Heart right ventricle (tissue), 16 donors: ENCODE results near the gene PARN. TPM values are rescaled to one million over a fixed set of nuclear protein-coding genes. Genes with fewer than 3 reads are reported as not detected.

Experiments
- ATAC-seq, 8 donors: fragments of 200-7000 bp; cut with Tn5 transposase; one replicate each; pipeline ENCODE4 v1.9.1; 2020; ENCODE audit warnings: mild to moderate bottlenecking in 8 of 8, moderate library complexity in 8 of 8, moderate number of reproducible peaks in 1 of 8
- DNase-seq, 2 donors: peaks; one replicate each; pipeline ENCODE4 v3.0.0-alpha.2; 2020
- H3K27ac ChIP-seq, 10 donors: fragments of 200-600 bp; sonication (generic) in 2 of 10; one replicate each; pipeline versions ENCODE4 v1.5.0 to v1.8.0; 2020 to 2022; ENCODE audit warnings: mild to moderate bottlenecking in 3 of 10
- H3K27me3 ChIP-seq, 7 donors: fragments of 200-600 bp; one replicate each; pipeline ENCODE4 v1.8.0; 2021 to 2022; ENCODE audit warnings: mild to moderate bottlenecking in 2 of 7
- H3K36me3 ChIP-seq, 9 donors: fragments of 200-600 bp; sonication (generic) in 1 of 9; one replicate each; pipeline versions ENCODE4 v1.5.0 to v1.8.0; 2020 to 2022; ENCODE audit warnings: mild to moderate bottlenecking in 2 of 9
- H3K4me1 ChIP-seq, 9 donors: fragments of 200-600 bp; sonication (generic) in 1 of 9; one replicate each; pipeline versions ENCODE4 v1.5.0 to v1.8.0; 2020 to 2022; ENCODE audit warnings: mild to moderate bottlenecking in 4 of 9
- H3K4me3 ChIP-seq, 10 donors: fragments of 200-600 bp; sonication (generic) in 2 of 10; one replicate each; pipeline versions ENCODE4 v1.5.0 to v1.8.0; 2020 to 2022; ENCODE audit warnings: mild to moderate bottlenecking in 7 of 10, moderate library complexity in 2 of 10
- H3K9me3 ChIP-seq, 11 donors: fragments of 200-600 bp in 10 of 11; sonication (generic) in 2 of 11; one replicate each; pipeline versions ENCODE4 v1.5.0 to v1.8.0; 2013 to 2022; ENCODE audit warnings: mild to moderate bottlenecking in 2 of 11, control low read depth in 1 of 11, moderate library complexity in 1 of 11
- CTCF ChIP-seq, 9 donors: fragments of 200-600 bp; sonication (generic) in 2 of 9; IDR thresholded peaks; one replicate each; pipeline versions ENCODE4 v1.5.0 to v1.8.0; 2021 to 2022; ENCODE audit warnings: antibody characterized with exemption in 9 of 9, mild to moderate bottlenecking in 5 of 9, moderate library complexity in 1 of 9
- WGBS, 2 donors: extraction: QIAGEN DNeasy Blood & Tissue Kit; methylation state at CpG; one replicate each; pipeline ENCODE4 v1.1.7; 2013; ENCODE audit warnings: inconsistent platforms in 1 of 2; 5-methylcytosine and 5-hydroxymethylcytosine counted together
- intact Hi-C, 10 donors: fragments of 100-400 bp; cut with DNase I; formaldehyde crosslinking; loops; one replicate each; pipeline versions ENCODE4 v1.11.1 to v1.14.2; 2022
- polyA plus RNA-seq, 2 donors: library from polyadenylated mRNA; stranded (reverse); fragments of 200-250 nt; gene quantifications; one replicate each; pipeline ENCODE4 v1.2.3, GENCODE V29; 2013
- total RNA-seq, 10 donors: library from RNA; stranded (reverse); fragmentation: NEBNext Ultra II Directional in 3 of 10; extraction: Animal tissue kit (Norgen Biotek cat#: 25700) in 3 of 10; gene quantifications; one replicate each; pipeline versions ENCODE4 v1.2.1 to v1.2.4, GENCODE V29; 2021 to 2023
- donor health status: Arrhythmogenic right ventricular cardiomyopathy.
- donor health status: ischemic (EF 13 %, LVEDD 7.1; RV severe dilation, severe dysfunction).
- donor health status: healthy with polysubstance abuse.
- donor health status: DM: no; HTN: yes; CAD: no.
- donor health status: DM: no; HTN: no; CAD: no.
- donor health status: ischemic (EF 25% LVEDD 6.9; RV normal size, moderate dysfunction).
- donor health status: ischemic (EF 25% LVEDD 5.7; RV mildly dilated, moderate dysfunction).
- donor health status: healthy.
- donor health status: DM: yes; HTN: yes; CAD: no.
- donor health status: Ischemic cardiomyopathy.
- donor health status: ischemic (EF 35%, LVEDD 5.7; RV mildly dilated, moderate dysfunction).
- donor health status: nonischemic (EF 11% LVEDD 7.7; RV severe dilation, severe dysfunction).
- donor health status: DM: yes; HTN: yes; CAD: no.
- donor health status: PGD.
- donor health status: ischemic (EF 29% LVEDD 5.4; RV normal size, mild dysfunction).
- donor health status: nonischemic (EF 23%, LVEDD 6.1; RV moderate dilation, normal function).

The PARN gene
- total and polyA plus RNA-seq, 12 donors: 7.0 to 25.3 (median 22.8) TPM

- Histone ChIP-seq H3K9me3 (no peaks in the 10 kb centered on the region), H3K4me1 (peaks cover 0 to 21% (median 13%) of the 10 kb centered on the region in 9 donors), H3K4me3 (no peak overlapping the region), H3K27ac (no peak overlapping the region), H3K27me3 (no peaks in the 10 kb centered on the region), H3K36me3 (peaks cover 0 to 20% (median 8%) of the 10 kb centered on the region in 9 donors)
- 89 to 96% methylated on average over 4 of the region's 4 CpGs for WGBS, 2 donors
- DNase-seq: no peak
- intact Hi-C loops: no loop called here
- TF ChIP-seq CTCF (IDR thresholded peaks at IDR 0.05): no peak
- ATAC-seq: no peak
These were observed 180.7 kb downstream of the PARN start for GRCh38 chr16:14449334-14449733.

- peaks cover 0 to 20% (median 8%) of the 10 kb centered on the region in 9 donors for H3K36me3 ChIP-seq
- H3K4me3 ChIP-seq: no peak overlapping the region
- intact Hi-C loops: no loop called here
- no peaks in the 10 kb centered on the region for H3K27me3 ChIP-seq
- ATAC-seq (no peak), DNase-seq (no peak)
- no peaks in the 10 kb centered on the region for H3K9me3 ChIP-seq
- WGBS, 2 donors: 85 to 89% methylated on average over 5 of the region's 5 CpGs
- peaks cover 0 to 21% (median 13%) of the 10 kb centered on the region in 9 donors for H3K4me1 ChIP-seq
- no peak overlapping the region for H3K27ac ChIP-seq
- no peak for TF ChIP-seq CTCF (IDR thresholded peaks at IDR 0.05)
These were observed 181.2 kb downstream of the PARN start for GRCh38 chr16:14448879-14449278.

- peaks cover 0 to 21% (median 13%) of the 10 kb centered on the region in 9 donors for H3K4me1 ChIP-seq
- TF ChIP-seq CTCF (IDR thresholded peaks at IDR 0.05): no peak
- H3K36me3 ChIP-seq: peaks cover 0 to 20% (median 8%) of the 10 kb centered on the region in 9 donors
- 94 to 97% methylated on average over 5 of the region's 5 CpGs for WGBS, 2 donors
- no peaks in the 10 kb centered on the region for H3K27me3 ChIP-seq
- no peaks in the 10 kb centered on the region for H3K9me3 ChIP-seq
- no peak overlapping the region for H3K4me3 ChIP-seq
- intact Hi-C loops: no loop called here
- DNase-seq (no peak), ATAC-seq (no peak)
- H3K27ac ChIP-seq: no peak overlapping the region
These were observed 182.3 kb downstream of the PARN start for GRCh38 chr16:14447783-14448182.

- no peak for ATAC-seq
- H3K4me1 ChIP-seq: peaks cover 0 to 21% (median 13%) of the 10 kb centered on the region in 9 donors
- no peak for TF ChIP-seq CTCF (IDR thresholded peaks at IDR 0.05)
- no peak for DNase-seq
- no peak overlapping the region for H3K27ac ChIP-seq
- no peaks in the 10 kb centered on the region for H3K9me3 ChIP-seq
- no peaks in the 10 kb centered on the region for H3K27me3 ChIP-seq
- intact Hi-C loops: no loop called here
- WGBS, 2 donors: 78 to 86% methylated on average over 5 of the region's 5 CpGs
- H3K4me3 ChIP-seq: no peak overlapping the region
- peaks cover 0 to 23% (median 8%) of the 10 kb centered on the region in 9 donors for H3K36me3 ChIP-seq
These were observed 183.3 kb downstream of the PARN start for GRCh38 chr16:14446796-14447195.
